Tongue (tissue), 2 donors: ENCODE results near the gene CTBP1. TPM values are rescaled to one million over a fixed set of nuclear protein-coding genes. Genes with fewer than 3 reads are reported as not detected.
"Not testable (repeated sequence)": the region's sequence is repeated elsewhere in the genome, so short reads cannot be mapped to it uniquely, and the experiment has no call there.

ENCODE experiments used
- DNase-seq: peaks from one replicate; pipeline ENCODE4 v3.0.0-alpha.2; 2015
- total RNA-seq: library from RNA; depleted of rRNA; stranded (reverse); fragments of >200 nt; gene quantifications from one replicate; pipeline ENCODE4 v1.2.3, GENCODE V29; 2014

CTBP1 gene
- total RNA-seq, 1 donor from 2014 or later: 193 TPM

DNA sequence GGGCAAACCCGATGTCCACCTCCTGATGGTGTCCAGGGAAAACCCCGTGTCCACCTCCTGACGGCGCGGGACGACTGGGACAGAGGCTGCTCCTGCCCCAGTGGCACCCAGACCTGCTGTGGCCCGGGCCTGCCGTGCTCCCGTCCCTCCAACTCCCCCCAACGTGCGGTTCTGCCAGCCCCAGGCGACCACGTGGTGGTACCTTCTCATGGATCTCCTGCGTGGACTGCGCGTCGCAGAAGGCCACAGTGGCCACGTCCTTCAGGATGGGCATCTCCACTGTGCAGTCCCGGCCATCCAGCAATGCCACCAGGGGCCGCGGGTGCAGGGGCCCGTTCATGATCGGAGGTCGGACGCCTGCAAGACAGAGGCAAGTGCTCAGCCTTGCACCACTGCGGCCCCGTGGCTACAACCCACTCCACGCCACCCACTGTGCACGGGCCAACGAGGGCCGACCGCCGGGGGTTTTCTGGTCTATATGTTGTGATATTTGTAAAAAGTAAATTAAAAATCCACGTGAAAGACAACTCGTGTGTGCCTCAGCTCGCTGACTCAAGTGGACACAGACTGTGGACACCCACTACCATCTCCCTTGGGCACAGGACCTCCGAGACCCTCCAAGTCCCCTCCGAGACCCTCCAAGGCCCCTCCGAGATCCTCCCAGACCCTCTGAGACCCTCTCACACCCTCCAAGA is 10.8 kb downstream of the CTBP1 start:
- DNase-seq: no peak

DNA sequence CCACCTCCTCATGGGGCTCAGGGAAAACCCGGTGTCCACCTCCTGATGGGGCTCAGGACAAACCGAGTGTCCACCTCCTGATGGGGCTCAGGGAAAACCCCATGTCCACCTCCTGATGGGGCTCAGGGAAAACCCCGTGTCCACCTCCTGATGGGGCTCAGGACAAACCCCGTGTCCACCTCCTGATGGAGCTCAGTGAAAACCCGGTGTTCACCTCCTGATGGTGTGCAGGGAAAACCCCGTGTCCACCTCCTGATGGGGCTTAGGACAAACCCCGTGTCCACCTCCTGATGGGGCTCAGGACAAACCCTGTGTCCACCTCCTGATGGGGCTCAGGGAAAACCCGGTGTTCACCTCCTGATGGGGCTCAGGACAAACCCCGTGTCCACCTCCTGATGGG is 11.7 kb downstream of the CTBP1 start:
- DNase-seq: not testable (repeated sequence)

DNA sequence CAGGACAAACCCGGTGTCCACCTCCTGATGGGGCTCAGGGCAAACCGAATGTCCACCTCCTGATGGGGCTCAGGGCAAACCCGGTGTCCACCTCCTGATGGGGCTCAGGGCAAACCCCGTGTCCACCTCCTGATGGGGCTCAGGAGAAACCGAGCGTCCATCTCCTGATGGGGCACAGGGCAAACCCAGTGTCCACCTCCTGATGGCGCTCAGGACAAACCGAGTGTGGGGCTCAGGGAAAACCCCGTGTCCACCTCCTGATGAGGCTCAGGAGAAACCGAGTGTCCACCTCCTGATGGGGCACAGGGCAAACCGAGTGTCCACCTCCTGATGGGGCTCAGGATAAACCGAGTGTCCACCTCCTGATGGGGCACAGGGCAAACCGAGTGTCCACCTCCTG is 12.1 kb downstream of the CTBP1 start:
- DNase-seq: not testable (repeated sequence)

DNA sequence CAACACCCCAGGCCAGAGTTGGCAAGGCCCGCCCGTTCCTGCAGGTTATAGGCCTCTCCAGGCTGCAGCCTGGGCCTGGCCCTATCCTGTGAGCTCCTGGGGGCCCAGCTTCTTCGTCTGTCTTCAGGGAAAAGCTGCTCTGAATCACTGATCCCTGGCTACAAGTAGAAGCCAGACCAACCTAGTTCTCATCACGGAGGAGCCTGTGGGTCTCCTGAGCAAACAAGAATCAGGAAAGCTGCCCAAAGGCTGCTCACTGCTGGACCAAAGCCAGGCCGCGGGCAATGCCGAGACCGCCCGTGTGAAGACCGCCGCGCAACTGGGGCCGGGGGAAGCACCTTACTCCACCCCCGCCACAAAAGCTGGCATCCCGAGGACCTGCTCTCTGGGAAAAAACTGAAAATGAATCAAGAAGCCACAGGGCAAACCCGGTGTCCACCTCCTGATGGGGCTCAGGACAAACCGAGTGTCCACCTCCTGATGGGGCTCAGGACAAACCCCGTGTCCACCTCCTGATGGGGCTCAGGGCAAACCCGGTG is 12.8 kb downstream of the CTBP1 start:
- DNase-seq: no peak

DNA sequence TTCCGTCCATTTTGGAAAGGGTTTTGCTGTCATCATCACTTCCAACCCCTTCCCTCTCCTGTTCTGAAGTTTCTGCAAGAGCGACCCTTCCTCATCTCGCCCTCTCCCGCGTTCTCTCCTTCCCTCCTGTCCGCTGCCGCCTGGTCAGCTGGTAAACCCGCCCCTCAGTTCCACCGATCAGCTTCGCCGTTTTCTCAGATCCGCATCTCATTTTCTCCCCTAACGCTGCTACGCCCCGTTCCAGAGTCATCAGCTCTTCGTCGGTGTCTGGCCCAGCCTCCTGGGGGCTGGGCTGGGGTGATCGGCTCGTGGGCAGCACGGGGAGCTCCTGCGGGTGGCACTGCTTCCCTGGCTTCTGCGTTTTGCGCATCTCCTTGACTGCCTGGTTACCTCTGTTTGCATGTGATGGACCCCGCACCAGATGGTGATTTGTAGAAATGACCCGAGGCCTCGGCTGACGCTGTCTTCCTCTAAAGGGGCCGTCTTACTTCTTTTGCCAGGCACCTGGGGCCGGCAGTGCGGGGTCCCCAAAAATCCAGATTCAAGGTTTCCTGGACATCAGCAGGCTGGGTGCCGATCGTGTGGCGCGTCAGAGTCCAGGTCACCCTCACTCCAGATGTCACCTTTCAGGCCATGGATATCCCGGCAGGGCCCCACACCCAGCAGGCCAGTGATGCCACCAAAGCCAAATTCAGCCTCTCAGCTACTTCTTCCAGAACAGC is 13.4 kb downstream of the CTBP1 start:
- DNase-seq: no peak

DNA sequence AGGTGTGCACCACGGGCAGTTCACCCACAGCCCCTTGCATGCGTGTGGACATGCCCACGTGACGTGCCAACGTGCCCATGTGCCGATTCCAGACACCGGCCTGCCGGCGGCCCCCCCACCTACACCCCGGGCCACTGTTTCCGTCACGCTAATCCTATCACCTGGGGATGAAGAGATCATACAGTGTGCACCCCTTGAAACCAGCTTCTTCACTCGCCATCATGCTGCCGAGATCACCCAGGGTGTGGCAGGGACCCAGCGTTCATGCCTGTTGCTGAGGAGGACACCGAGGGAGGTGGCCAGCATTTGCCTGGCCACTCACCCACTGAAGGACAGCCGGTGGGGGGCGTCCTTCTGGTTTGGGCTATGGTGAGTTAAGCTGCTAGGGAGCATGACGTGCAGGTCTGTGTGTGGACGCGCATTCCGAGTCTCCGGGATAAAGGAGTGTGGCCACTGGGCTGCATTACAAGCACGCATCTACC is 14.1 kb downstream of the CTBP1 start:
- no peak for DNase-seq

- peak; percentile 77 for DNase-seq
Measured at GRCh38 chr4:1234309-1234695, 14.6 kb downstream of the CTBP1 start.

- DNase-seq: peak; percentile 83
Measured at GRCh38 chr4:1233641-1234308, 15.2 kb downstream of the CTBP1 start.

DNA sequence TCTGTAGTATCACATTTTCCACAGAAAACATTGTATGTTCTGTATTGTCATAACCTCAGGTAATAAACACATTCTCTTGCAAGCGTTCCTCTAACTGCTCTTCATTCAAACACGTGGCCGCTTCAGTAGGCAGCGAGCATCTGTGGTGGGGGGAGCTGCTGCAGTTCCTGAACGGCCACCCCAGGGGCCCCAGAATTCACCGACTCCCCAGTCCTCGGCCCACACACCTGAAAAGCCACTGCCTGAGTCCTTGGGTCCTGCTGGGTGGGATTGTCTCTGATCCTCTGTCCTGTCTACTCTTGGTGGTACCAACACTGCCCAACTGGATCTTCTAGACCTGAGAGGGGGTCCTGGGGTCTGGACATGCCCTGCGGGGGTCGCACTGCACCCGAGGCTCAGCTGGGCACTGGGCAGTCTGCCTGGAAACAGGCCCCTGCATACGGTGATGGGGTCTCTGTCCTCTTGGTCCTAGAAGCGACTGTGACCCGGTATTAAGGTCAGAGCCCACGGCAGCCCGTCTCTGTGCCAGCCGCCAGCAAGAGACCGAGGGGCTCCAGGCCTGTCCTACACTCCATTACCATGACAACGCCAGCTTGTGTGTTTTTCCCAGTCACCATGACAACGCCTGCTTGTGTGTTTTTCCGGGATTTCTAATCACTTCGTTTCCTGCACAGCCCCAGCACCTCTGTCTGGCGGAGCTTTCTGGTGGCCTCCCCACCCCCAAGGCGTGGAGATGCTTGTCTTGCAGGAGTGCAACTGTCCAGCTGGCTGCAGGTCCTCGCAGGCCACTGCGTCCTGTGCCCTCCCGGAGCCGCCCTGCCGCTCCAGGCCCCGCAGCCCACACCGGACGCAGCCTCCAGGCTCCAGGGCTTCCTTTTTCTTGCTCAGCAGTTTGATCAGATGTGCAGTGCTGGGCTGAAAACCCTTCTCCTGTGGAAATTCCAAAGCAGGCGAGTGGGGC is 16.0 kb downstream of the CTBP1 start:
- peak; percentile 87 for DNase-seq

- peak; percentile 70 for DNase-seq
Measured at GRCh38 chr4:1231637-1232360, 17.1 kb downstream of the CTBP1 start.

GRCh38 chr4:1230971-1231636 is 17.8 kb downstream of the CTBP1 start:
- no peak for DNase-seq

DNA sequence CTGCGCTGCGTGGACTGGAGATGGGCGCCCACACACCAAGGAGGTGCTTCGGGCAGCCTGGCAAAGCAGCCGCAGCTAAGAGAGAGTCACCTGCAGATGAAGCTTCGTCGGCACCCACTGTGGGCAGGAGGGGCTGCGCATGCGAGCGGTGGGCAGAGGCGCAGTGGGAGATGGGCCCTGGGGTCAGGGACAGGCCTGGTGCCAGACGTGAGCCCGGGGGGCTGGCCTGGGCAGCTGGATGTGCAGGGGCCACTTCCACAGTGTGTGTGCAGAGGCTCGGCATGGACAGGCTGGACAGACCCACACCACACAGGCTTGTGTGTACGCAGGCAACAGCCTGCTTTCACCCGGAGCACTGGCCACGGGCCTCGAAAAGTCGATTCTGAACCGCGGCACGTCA is 18.6 kb downstream of the CTBP1 start:
- DNase-seq: no peak

- DNase-seq: no peak
Measured at GRCh38 chr4:1229117-1229849, 19.6 kb downstream of the CTBP1 start.

DNA sequence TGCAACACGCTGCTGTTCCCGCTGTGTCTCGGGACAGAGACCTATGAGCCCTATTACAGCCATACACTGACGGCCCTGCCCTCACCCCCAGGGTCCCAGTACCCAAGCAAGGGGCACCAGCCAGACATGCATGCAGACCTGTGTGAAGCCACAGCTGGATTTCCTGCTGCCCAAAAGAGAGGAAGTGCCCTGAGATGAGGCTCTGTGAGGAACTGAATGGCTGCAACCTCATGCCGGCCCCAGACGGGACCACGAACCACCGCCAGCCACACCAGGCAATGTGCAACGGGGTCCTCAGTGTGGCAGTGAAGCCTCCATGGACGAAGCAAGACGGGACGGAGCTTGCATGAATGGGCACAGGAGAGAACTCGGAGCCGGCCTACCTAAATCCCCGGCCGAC is 21.1 kb downstream of the CTBP1 start:
- DNase-seq: no peak

- no peak for DNase-seq
Measured at GRCh38 chr4:1226598-1226997, 22.3 kb downstream of the CTBP1 start.

DNA sequence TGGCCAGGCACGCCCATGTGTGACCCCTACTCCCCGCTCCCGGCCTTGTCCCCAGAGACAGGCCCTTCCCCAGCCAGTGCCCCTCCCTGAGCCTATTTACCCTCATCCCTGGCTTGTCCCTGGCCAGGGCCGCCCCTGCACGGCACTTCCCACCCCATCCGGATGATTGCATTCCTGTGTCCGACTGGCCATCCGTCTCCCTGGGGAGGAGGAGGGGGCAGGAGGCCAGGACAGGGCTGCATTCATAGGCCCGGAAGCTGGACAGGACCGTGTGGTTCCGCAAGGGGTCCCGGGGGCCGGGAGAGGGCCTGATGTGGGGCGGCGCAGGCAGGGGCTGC is 22.8 kb downstream of the CTBP1 start:
- DNase-seq: no peak

- no peak for DNase-seq
Measured at GRCh38 chr4:1225272-1226143, 23.4 kb downstream of the CTBP1 start.

DNA sequence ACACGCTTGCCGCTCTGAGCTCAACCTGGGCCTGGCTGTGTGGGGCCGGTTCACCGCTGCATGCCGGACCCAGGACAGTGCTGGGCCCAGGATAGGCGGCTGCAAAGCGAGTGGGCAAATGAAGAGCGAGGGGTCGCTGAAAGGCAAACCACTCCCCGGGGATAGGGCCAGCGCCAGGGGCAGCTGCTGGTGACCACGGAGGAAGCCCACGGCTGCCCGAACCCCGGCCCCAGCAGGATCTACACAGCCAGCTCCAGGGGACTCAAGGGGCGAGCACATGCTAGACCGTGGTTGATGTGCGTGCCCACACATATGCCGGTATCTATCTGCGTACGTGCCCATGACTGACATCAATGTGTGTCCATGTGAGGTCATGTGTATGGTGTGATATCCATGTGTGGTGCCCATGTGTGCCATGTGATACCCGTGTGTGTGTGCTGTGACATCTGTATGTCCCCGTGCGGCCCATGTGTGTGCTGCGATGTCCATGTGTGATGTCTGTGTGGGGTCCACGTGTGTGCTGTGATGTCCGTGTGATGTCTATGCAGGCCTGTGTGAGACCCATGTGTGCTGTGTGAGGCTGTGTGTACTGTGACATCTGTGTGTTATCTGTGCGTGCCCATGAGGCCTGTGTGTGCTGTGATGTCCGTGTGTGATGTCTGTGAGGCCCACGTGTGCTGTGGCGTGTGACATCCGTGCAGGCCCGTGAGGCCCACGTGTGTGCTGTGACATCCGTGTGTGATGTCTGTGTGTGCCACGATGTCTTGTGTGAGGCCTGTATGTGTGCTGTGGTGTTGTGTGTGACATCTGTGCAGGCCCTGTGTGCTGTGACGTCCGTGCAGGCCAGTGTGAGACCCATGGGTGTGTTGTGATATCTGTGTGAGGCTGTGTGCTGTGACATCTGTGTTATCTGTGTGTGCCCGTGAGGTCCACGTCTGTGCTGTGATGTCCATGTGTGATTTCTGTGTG is 24.8 kb downstream of the CTBP1 start:
- no peak for DNase-seq
